ENCODE results near the gene ADAM12. TPM values are rescaled to one million over a fixed set of nuclear protein-coding genes. Genes with fewer than 3 reads are reported as not detected.

ADAM12 gene
- total and polyA plus RNA-seq, 10 of the 15 experiments (the other 5 are each of a cell fraction or from before 2014, with no cell fraction given), result under 0.01 to 0.62 (median 0.04) TPM; not detected in 5

- no peaks in the 10 kb centered on the region for H3K27me3 ChIP-seq (replicated peaks in 1 of 2; ENCODE audit: control insufficient read depth in 2 of 2, insufficient read depth in 2 of 2, low read length in 1 of 2)
- H4K20me1 ChIP-seq (ENCODE audit: control insufficient read depth, insufficient read depth), result no peaks in the 10 kb centered on the region
- H3K27ac ChIP-seq (ENCODE audit: control insufficient read depth, insufficient read depth), result no peak overlapping the region
- ATAC-seq, result no peak
- no peak for FAIRE-seq
- H2AFZ ChIP-seq (ENCODE audit: control insufficient read depth, low read depth, low read length), result no peak overlapping the region
- intact Hi-C loops (cut with micrococcal nuclease; ENCODE audit: unreplicated experiment) (no loop called here), in situ Hi-C loops (cut with MboI) (no loop called here)
- 61% methylated on average over 2 of the region's 2 CpGs for WGBS (ENCODE audit: insufficient coverage, insufficient replicate concordance, low lambda C conversion rate, missing lambda C conversion rate)
- no peaks in the 10 kb centered on the region for H3K4me1 ChIP-seq (ENCODE audit: control insufficient read depth, insufficient read depth, low read length)
- H3K4me3 ChIP-seq, result no peak overlapping the region
- ChIA-PET SMC1A (ENCODE audit: uncharacterized antibody, unreplicated experiment) (no interaction called here), POLR2A (no interaction called here), CTCF (no interaction called here), RAD21 (ENCODE audit: unreplicated experiment) (no interaction called here)
- H3K4me2 ChIP-seq (ENCODE audit: control insufficient read depth, insufficient read depth), result no peak overlapping the region
- no peak for DNase-seq (ENCODE audit: low read depth, low spot score)
- no peak overlapping the region for H3K9ac ChIP-seq (ENCODE audit: control insufficient read depth, insufficient read depth, low read length)
- H3K36me3 ChIP-seq (ENCODE audit: control insufficient read depth in 2 of 2, insufficient read depth in 2 of 2, low read length in 1 of 2), result no peaks in the 10 kb centered on the region
- BruUV-seq (replicated peaks), result no TSS peak
- no peaks in the 10 kb centered on the region for H3K79me2 ChIP-seq (ENCODE audit: control insufficient read depth, insufficient read depth, low read length)
- no peaks in the 10 kb centered on the region for H3K9me3 ChIP-seq (replicated peaks; ENCODE audit: control insufficient read depth, insufficient read depth, low read length)
- TF ChIP-seq MEF2A (IDR thresholded peaks at IDR 0.05; ENCODE audit: insufficient read depth, low read depth, low read length) (no peak), WRNIP1 (IDR thresholded peaks at IDR 0.05; ENCODE audit: borderline replicate concordance, low read depth, low read length) (no peak), ZSCAN29 (IDR thresholded peaks at IDR 0.05) (no peak), PBX3 (IDR thresholded peaks at IDR 0.05; ENCODE audit: insufficient replicate concordance, low read depth, low read length) (no peak), RELB (IDR thresholded peaks at IDR 0.05; ENCODE audit: low read depth) (no peak), KDM1A (IDR thresholded peaks at IDR 0.05; ENCODE audit: borderline replicate concordance) (no peak), ATF3 (IDR thresholded peaks at IDR 0.05; ENCODE audit: borderline replicate concordance, extremely low read depth, low read depth, low read length) (no peak), SUPT20H (IDR thresholded peaks at IDR 0.05; ENCODE audit: borderline replicate concordance, control insufficient read depth, low read depth, low read length) (no peak), ZNF592 (IDR thresholded peaks at IDR 0.05) (no peak), ZBTB4 (CRISPR knock-in tag; IDR thresholded peaks at IDR 0.05) (no peak), MYB (IDR thresholded peaks at IDR 0.05; ENCODE audit: borderline replicate concordance, low read depth, low read length) (no peak), ZNF384 (IDR thresholded peaks at IDR 0.05; ENCODE audit: borderline replicate concordance, low read depth, low read length) (no peak), SIN3A (IDR thresholded peaks at IDR 0.05; ENCODE audit: low read depth, low read length) (no peak)
Measured at GRCh38 chr10:126001576-126001975, 386.7 kb downstream of the ADAM12 start.

All from GM12878 (cell line).